H1 (cell line): Measurements from ENCODE around the gene CREB3. TPM values are rescaled to one million over a fixed set of nuclear protein-coding genes. Genes with fewer than 3 reads are reported as not detected.

Source experiments
- GABPA ChIP-seq: IDR thresholded peaks from 2 replicates; pipeline ENCODE4 v1.6.1; 2011; ENCODE audit warnings: mild to moderate bottlenecking, low read length, moderate library complexity, borderline replicate concordance; ENCODE audit not compliant: insufficient read depth
- NANOG ChIP-seq: IDR thresholded peaks from 2 replicates; pipeline ENCODE4 v1.6.1; 2011; ENCODE audit warnings: low read length, low read depth, mild to moderate bottlenecking, inconsistent platforms; ENCODE audit not compliant: insufficient read depth, poor library complexity, severe bottlenecking
- polyA plus RNA-seq, 7 experiments: library from polyadenylated mRNA; depleted of rRNA in 3 of 7; stranded (reverse) in 5 of 7; unstranded in 2 of 7; fragments of >200 nt in 5 of 7; fragments of 200-250 nt in 2 of 7; gene quantifications; 1 replicate in 5 of 7; 2 replicates in 1 of 7; 4 replicates in 1 of 7; pipeline versions ENCODE4 v1.2.1 to v1.2.3, GENCODE V29; 2011 to 2013; ENCODE audit warnings: missing spikeins in 2 of 7, mixed read lengths in 2 of 7
- total RNA-seq: library from RNA; stranded (reverse); fragmentation: NEBNext Ultra II Directional; extraction: Animal tissue kit (Norgen Biotek cat#: 25700); gene quantifications from 2 replicates; pipeline ENCODE4 v1.2.1, GENCODE V29; 2021

Gene CREB3
- total and polyA plus RNA-seq, 2 of the 8 experiments (the other 6 are each of a cell fraction or from before 2014, with no cell fraction given): 24.4 to 25.7 TPM

DNA sequence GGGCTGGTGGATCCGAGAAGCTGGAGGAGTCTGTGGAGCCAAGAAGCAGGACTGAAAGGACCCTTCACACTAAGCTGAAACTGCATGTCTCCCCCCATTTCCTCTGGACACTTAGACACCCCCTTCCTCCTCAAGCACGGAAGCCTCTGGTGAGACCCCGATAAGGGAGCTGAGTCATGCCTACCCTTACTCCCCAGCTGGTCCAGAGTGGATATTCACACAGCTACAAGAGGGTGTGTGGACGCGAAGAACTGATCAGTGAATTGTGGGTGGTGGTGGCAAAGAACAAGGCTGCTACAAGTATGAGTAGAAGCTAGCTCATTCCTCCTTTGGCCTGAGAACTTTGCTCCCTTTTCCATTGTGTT, 4.8 kb upstream of the CREB3 start (continued):
- TF ChIP-seq GABPA (no peak), NANOG (no peak)
